Measurements from ENCODE around the gene NCF4.

Gene NCF4

DNA sequence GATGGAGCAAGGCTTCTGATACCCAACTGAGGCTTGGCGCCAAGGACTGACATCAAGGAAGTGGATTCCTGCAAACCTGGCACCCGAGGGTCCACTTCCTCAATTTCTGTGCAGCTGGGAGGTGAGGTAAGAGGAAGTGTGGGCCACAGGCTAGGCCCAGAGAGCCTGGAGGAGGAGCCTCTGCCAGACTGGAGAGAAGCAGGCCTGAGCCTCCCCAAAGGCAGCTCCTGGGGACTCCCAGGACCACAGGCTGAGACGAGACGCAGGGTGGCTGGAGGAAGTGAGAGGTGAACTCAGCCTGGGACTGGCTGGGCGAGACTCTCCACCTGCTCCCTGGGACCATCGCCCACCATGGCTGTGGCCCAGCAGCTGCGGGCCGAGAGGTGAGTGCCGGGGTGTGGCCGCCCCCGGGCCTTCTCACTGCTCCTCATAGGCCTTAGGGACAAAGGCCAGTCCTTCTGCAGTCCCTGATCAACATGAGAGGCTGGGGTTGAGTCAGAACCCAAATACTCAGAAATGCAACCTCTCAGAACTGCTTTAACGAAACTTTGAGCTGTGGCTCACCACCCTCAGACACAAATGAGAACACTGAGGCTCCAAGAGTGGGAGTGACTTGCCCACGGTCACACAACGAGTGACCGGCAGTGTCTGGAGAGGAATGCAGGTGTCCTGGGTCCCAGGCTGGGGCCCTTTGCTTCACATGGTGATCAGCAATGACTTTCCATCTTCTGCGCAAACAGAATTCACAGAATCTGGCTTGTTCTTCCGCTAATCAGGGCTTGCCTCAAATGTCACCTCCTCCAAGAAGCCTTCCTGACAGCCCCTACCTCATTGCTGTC is at the start of gene NCF4:
NCF4 (plus strand) TSS at position 186 of the 839 bp plus-strand sequence; CDS start at position 352, 166 bp downstream.
- peak within 1 kb of the TSS; percentile 80 to 92 for H3K4me3 ChIP-seq (ENCODE audit: low read depth in 1 of 2, low read length in 1 of 2)
- H3K9me3 ChIP-seq, result no peaks in the 10 kb centered on the region
- H3K36me3 ChIP-seq, result peaks cover 28% of the 10 kb centered on the region
- peak; percentile 28 for TF ChIP-seq CTCF (IDR thresholded peaks at IDR 0.05)
- H3K27ac ChIP-seq, result peak within 1 kb of the TSS; percentile 95
- H3K27me3 ChIP-seq, result no peaks in the 10 kb centered on the region
- H3K4me1 ChIP-seq (ENCODE audit: control insufficient read depth in 1 of 2, insufficient read depth in 1 of 2, low read depth in 1 of 2, low read length in 1 of 2), result peaks cover 87 to 100% of the 10 kb centered on the region in 2 experiments

- Histone ChIP-seq H3K36me3 (no peaks in the 10 kb centered on the region), H3K27me3 (peaks cover 46% of the 10 kb centered on the region), H3K9me3 (no peaks in the 10 kb centered on the region), H3K27ac (no peak overlapping the region), H3K4me1 (ENCODE audit: control insufficient read depth in 1 of 2, insufficient read depth in 1 of 2, low read depth in 1 of 2, low read length in 1 of 2) (peaks cover 29 to 31% of the 10 kb centered on the region in 2 experiments), H3K4me3 (ENCODE audit: low read depth in 1 of 2, low read length in 1 of 2) (no peak overlapping the region)
- no peak for TF ChIP-seq CTCF (IDR thresholded peaks at IDR 0.05)
These were observed 49.6 kb upstream of the NCF4 start for GRCh38 chr22:36811094-36811800.

GRCh38 chr22:36814801-36815200 is 46.0 kb upstream of the NCF4 start:
- Histone ChIP-seq H3K4me1 (ENCODE audit: control insufficient read depth in 1 of 2, insufficient read depth in 1 of 2, low read depth in 1 of 2, low read length in 1 of 2) (peaks cover 5 to 13% of the 10 kb centered on the region in 2 experiments), H3K27ac (no peak overlapping the region), H3K4me3 (ENCODE audit: low read depth in 1 of 2, low read length in 1 of 2) (no peak overlapping the region), H3K9me3 (no peaks in the 10 kb centered on the region), H3K27me3 (peaks cover 80% of the 10 kb centered on the region), H3K36me3 (no peaks in the 10 kb centered on the region)
- no peak for TF ChIP-seq CTCF (IDR thresholded peaks at IDR 0.05)

GRCh38 chr22:36815558-36816338 is 45.1 kb upstream of the NCF4 start:
- H3K27me3 ChIP-seq, result peaks cover 90% of the 10 kb centered on the region
- TF ChIP-seq CTCF (IDR thresholded peaks at IDR 0.05), result no peak
- peaks cover 5 to 13% of the 10 kb centered on the region in 2 experiments for H3K4me1 ChIP-seq (ENCODE audit: control insufficient read depth in 1 of 2, insufficient read depth in 1 of 2, low read depth in 1 of 2, low read length in 1 of 2)
- H3K4me3 ChIP-seq (ENCODE audit: low read depth in 1 of 2, low read length in 1 of 2), result no peak overlapping the region
- no peaks in the 10 kb centered on the region for H3K9me3 ChIP-seq
- H3K27ac ChIP-seq, result no peak overlapping the region
- no peaks in the 10 kb centered on the region for H3K36me3 ChIP-seq

GRCh38 chr22:36816339-36816635 is 44.5 kb upstream of the NCF4 start:
- H3K9me3 ChIP-seq, result no peaks in the 10 kb centered on the region
- no peak for TF ChIP-seq CTCF (IDR thresholded peaks at IDR 0.05)
- H3K36me3 ChIP-seq, result no peaks in the 10 kb centered on the region
- peaks cover 5 to 13% of the 10 kb centered on the region in 2 experiments for H3K4me1 ChIP-seq (ENCODE audit: control insufficient read depth in 1 of 2, insufficient read depth in 1 of 2, low read depth in 1 of 2, low read length in 1 of 2)
- no peak overlapping the region for H3K27ac ChIP-seq
- peaks cover 95% of the 10 kb centered on the region for H3K27me3 ChIP-seq
- no peak overlapping the region for H3K4me3 ChIP-seq (ENCODE audit: low read depth in 1 of 2, low read length in 1 of 2)

Measured in neutrophil (primary cell).